Fibroblast of pulmonary artery (primary cell): ENCODE results near the gene CHN2.

Source experiments
- DNase-seq: peaks from one replicate; pipeline ENCODE4 v3.0.0-alpha.2; 2010; ENCODE audit warnings: low read depth
- H3K4me3 ChIP-seq: replicated peaks from 2 replicates; pipeline ENCODE4 v1.5.1; 2011; ENCODE audit warnings: low read depth, mild to moderate bottlenecking, control low read depth, low read length, moderate library complexity
- CTCF ChIP-seq: IDR thresholded peaks from 2 replicates; pipeline ENCODE4 v1.5.1; 2011; ENCODE audit warnings: mild to moderate bottlenecking, control low read depth, low read length, inconsistent platforms; ENCODE audit errors: missing control alignments

Gene CHN2

GRCh38 chr7:29496355-29497020, 301.9 kb downstream of the CHN2 start:
- TF ChIP-seq CTCF: no peak
- no peak for DNase-seq
- H3K4me3 ChIP-seq: no peak overlapping the region

- TF ChIP-seq CTCF: no peak
- no peak overlapping the region for H3K4me3 ChIP-seq
- DNase-seq: no peak
These were observed 305.4 kb downstream of the CHN2 start for GRCh38 chr7:29499932-29500331.

GRCh38 chr7:29500719-29501118, 306.1 kb downstream of the CHN2 start:
- peak; percentile 48 for DNase-seq
- H3K4me3 ChIP-seq: no peak overlapping the region
- no peak for TF ChIP-seq CTCF

- no peak overlapping the region for H3K4me3 ChIP-seq
- no peak for TF ChIP-seq CTCF
- no peak for DNase-seq
These were observed 307.6 kb downstream of the CHN2 start for GRCh38 chr7:29502133-29502532.

- DNase-seq: peak; percentile 29
- H3K4me3 ChIP-seq: no peak overlapping the region
- no peak for TF ChIP-seq CTCF
These were observed 311.4 kb downstream of the CHN2 start for GRCh38 chr7:29505931-29506330.

GRCh38 chr7:29508608-29509007, 314.0 kb downstream of the CHN2 start:
- no peak overlapping the region for H3K4me3 ChIP-seq
- no peak for TF ChIP-seq CTCF
- DNase-seq: no peak

GRCh38 chr7:29510028-29510427, 315.5 kb downstream of the CHN2 start:
- DNase-seq: no peak
- no peak for TF ChIP-seq CTCF
- no peak overlapping the region for H3K4me3 ChIP-seq
